ENCODE results near the gene RHBDD1.

DNA sequence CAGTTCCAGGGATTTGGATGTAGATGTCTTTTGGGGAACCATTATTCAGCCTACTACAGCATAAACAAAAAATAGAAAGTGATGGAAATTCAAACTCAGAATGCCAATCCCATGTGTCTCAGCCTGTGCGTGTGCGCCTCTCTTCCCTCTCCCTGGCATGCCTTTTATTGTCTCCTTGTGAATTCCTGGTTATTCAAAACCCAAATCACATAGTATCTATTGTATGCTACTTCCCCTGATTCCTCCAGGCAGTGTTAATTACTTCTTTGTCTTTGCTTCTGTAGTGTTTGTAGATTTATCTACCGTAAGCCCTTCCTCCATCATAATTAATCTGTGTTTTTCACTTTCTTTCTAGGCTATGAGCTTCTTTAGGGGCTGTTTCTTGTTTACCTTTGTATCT lies 38.9 kb downstream of the RHBDD1 start:
- TF ChIP-seq, protein P1, sequence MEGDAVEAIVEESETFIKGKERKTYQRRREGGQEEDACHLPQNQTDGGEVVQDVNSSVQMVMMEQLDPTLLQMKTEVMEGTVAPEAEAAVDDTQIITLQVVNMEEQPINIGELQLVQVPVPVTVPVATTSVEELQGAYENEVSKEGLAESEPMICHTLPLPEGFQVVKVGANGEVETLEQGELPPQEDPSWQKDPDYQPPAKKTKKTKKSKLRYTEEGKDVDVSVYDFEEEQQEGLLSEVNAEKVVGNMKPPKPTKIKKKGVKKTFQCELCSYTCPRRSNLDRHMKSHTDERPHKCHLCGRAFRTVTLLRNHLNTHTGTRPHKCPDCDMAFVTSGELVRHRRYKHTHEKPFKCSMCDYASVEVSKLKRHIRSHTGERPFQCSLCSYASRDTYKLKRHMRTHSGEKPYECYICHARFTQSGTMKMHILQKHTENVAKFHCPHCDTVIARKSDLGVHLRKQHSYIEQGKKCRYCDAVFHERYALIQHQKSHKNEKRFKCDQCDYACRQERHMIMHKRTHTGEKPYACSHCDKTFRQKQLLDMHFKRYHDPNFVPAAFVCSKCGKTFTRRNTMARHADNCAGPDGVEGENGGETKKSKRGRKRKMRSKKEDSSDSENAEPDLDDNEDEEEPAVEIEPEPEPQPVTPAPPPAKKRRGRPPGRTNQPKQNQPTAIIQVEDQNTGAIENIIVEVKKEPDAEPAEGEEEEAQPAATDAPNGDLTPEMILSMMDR (conservative IDR thresholded peaks at IDR 0.05): no peak
- no peak for TF ChIP-seq ZFX (IDR thresholded peaks at IDR 0.05)
